B cell (primary cell): Measurements from ENCODE around the gene DLG2. TPM values are rescaled to one million over a fixed set of nuclear protein-coding genes. Genes with fewer than 3 reads are reported as not detected.

Source experiments
- ATAC-seq: fragments of 200-7000 bp; cut with Tn5 transposase; one replicate; pipeline ENCODE4 v1.10.0; 2021; ENCODE audit warnings: low read depth, mild to moderate bottlenecking, moderate number of reproducible peaks, moderate library complexity
- CTCF ChIA-PET: fragments of 350-600 bp; sonication (Branson Sonifier 250); formaldehyde crosslinking; loops from one replicate; lab custom pipeline; 2021; ENCODE audit warnings: antibody characterized with exemption, inconsistent platforms; lab: Charles Lee
- POLR2A ChIA-PET: fragments of 350-600 bp; sonication (Branson Sonifier 250); formaldehyde crosslinking; loops from one replicate; lab custom pipeline; 2021; ENCODE audit warnings: antibody characterized with exemption; lab: Charles Lee
- DNase-seq: peaks from one replicate; pipeline ENCODE4 v3.0.0; 2013
- H2AFZ ChIP-seq: 2 replicates; pipeline ENCODE4 v1.6.1; 2012; ENCODE audit warnings: mild to moderate bottlenecking, low read depth, low read length; ENCODE audit not compliant: insufficient read depth, poor library complexity, severe bottlenecking
- H3K27ac ChIP-seq, 2 donors: 1 replicate in 1 of 2; 2 replicates in 1 of 2; pipeline ENCODE4 v1.5.1; 2012 to 2013; ENCODE audit warnings: low read length in 2 of 2, mild to moderate bottlenecking in 2 of 2, moderate library complexity in 1 of 2
- H3K27me3 ChIP-seq, 4 experiments: fragments of 200-600 bp in 1 of 4; sonication (generic) in 1 of 4; replicated peaks in 1 of 4; 1 replicate in 2 of 4; 2 replicates in 2 of 4; pipeline versions ENCODE4 v1.6.1 to v1.7.0; 2013 to 2016; ENCODE audit warnings: low read length in 3 of 4, mild to moderate bottlenecking in 2 of 4, mixed read lengths in 1 of 4, moderate library complexity in 1 of 4; ENCODE audit not compliant: insufficient read depth in 4 of 4, control insufficient read depth in 3 of 4; ENCODE audit errors: control extremely low read depth in 1 of 4
- H3K36me3 ChIP-seq, 2 experiments: replicated peaks in 1 of 2; 1 replicate in 1 of 2; 2 replicates in 1 of 2; pipeline versions ENCODE4 v1.6.1 to v1.7.1; 2013; ENCODE audit warnings: low read length in 1 of 2; ENCODE audit not compliant: insufficient read depth in 2 of 2, control insufficient read depth in 1 of 2; ENCODE audit errors: control extremely low read depth in 1 of 2, extremely low read depth in 1 of 2
- H3K4me1 ChIP-seq, 2 donors: fragments of 200-600 bp in 1 of 2; sonication (generic) in 1 of 2; 1 replicate in 1 of 2; 2 replicates in 1 of 2; pipeline versions ENCODE4 v1.5.1 to v1.6.1; 2013 to 2017; ENCODE audit warnings: low read length in 2 of 2; ENCODE audit not compliant: control insufficient read depth in 2 of 2, insufficient read depth in 2 of 2
- H3K4me2 ChIP-seq: replicated peaks from 2 replicates; pipeline ENCODE3; 2012; ENCODE audit warnings: mild to moderate bottlenecking, low read depth, low read length; ENCODE audit not compliant: poor library complexity, severe bottlenecking
- H3K4me3 ChIP-seq, 5 experiments: fragments of 200-600 bp in 1 of 5; sonication (generic) in 1 of 5; 1 replicate in 3 of 5; 2 replicates in 2 of 5; pipeline versions ENCODE4 v1.5.1 to v1.7.0; 2011 to 2016; ENCODE audit warnings: low read length in 4 of 5, mild to moderate bottlenecking in 4 of 5, low read depth in 2 of 5, control low read depth in 1 of 5, moderate library complexity in 1 of 5; ENCODE audit not compliant: insufficient read depth in 1 of 5; ENCODE audit errors: control extremely low read depth in 1 of 5, extremely low read depth in 1 of 5
- H3K79me2 ChIP-seq: fragments of 200-600 bp; sonication (generic); one replicate; pipeline ENCODE4 v1.6.0; 2016; ENCODE audit warnings: low read length; ENCODE audit not compliant: control insufficient read depth, insufficient read depth
- H3K9ac ChIP-seq: fragments of 200-600 bp; sonication (generic); 2 replicates; pipeline ENCODE4 v1.6.1; 2017; ENCODE audit warnings: mild to moderate bottlenecking, low read length, moderate library complexity
- H3K9me3 ChIP-seq, 3 donors: one replicate each; pipeline versions ENCODE4 v1.6.1 to v1.7.1; 2013; ENCODE audit warnings: low read length in 2 of 3; ENCODE audit not compliant: control insufficient read depth in 2 of 3, insufficient read depth in 1 of 3; ENCODE audit errors: control extremely low read depth in 1 of 3
- H4K20me1 ChIP-seq: 2 replicates; pipeline ENCODE4 v1.6.0; 2012; ENCODE audit warnings: mild to moderate bottlenecking, low read length; ENCODE audit not compliant: insufficient read depth, control insufficient read depth, poor library complexity, severe bottlenecking
- H3K27ac Mint-ChIP-seq: one replicate; pipeline ENCODE4 v1.8.0; 2021; ENCODE audit warnings: mixed read lengths
- H3K27me3 Mint-ChIP-seq: one replicate; pipeline ENCODE4 v1.8.0; 2021; ENCODE audit warnings: mixed read lengths
- H3K4me1 Mint-ChIP-seq: one replicate; pipeline ENCODE4 v1.8.0; 2021; ENCODE audit warnings: mixed read lengths
- H3K4me3 Mint-ChIP-seq: one replicate; pipeline ENCODE4 v1.8.0; 2021; ENCODE audit warnings: mixed read lengths
- H3K9me3 Mint-ChIP-seq: one replicate; pipeline ENCODE4 v1.8.0; 2022; ENCODE audit warnings: mixed read lengths; ENCODE audit not compliant: insufficient read depth
- CTCF ChIP-seq: fragments of 200-600 bp; IDR thresholded peaks from one replicate; pipeline ENCODE4 v1.8.0; 2022; ENCODE audit warnings: antibody characterized with exemption, mild to moderate bottlenecking
- EZH2 ChIP-seq: IDR thresholded peaks from 2 replicates; pipeline ENCODE4 v1.6.1; 2012; ENCODE audit warnings: borderline replicate concordance, low read depth, mild to moderate bottlenecking, moderate library complexity, low read length; ENCODE audit not compliant: insufficient read depth, poor library complexity, severe bottlenecking
- WGBS: methylation state at CpG from one replicate; pipeline ENCODE4 v1.1.5; 2013; ENCODE audit warnings: missing lambda C conversion rate; ENCODE audit not compliant: insufficient coverage; 5-methylcytosine and 5-hydroxymethylcytosine counted together
- intact Hi-C: fragments of 100-400 bp; cut with micrococcal nuclease; formaldehyde crosslinking; loops from one replicate; pipeline ENCODE4 v1.10.0; 2022
- polyA plus RNA-seq: library from polyadenylated mRNA; depleted of rRNA; stranded (reverse); fragments of >200 nt; gene quantifications from 2 replicates; pipeline ENCODE4 v1.2.3, GENCODE V29; 2012
- total RNA-seq, 2 donors: library from RNA; stranded (reverse); fragments of 120-200 nt in 1 of 2; gene quantifications; 1 replicate in 1 of 2; 2 replicates in 1 of 2; pipeline versions ENCODE4 v1.2.3 to v1.2.4, GENCODE V29; 2013 to 2022

DLG2 gene
- total and polyA plus RNA-seq, 2 donors (not counting 1 experiment from before 2014, with no cell fraction given): 0.54 to 5.4 TPM

GRCh38 chr11:85236211-85236610 lies 390.9 kb downstream of the DLG2 start:
- no peak for ATAC-seq
- no peaks in the 10 kb centered on the region for H3K79me2 ChIP-seq
- H3K27me3 Mint-ChIP-seq: no peaks in the 10 kb centered on the region
- no peak for DNase-seq
- H3K27ac Mint-ChIP-seq: no peak overlapping the region
- H3K4me1 ChIP-seq: no peaks in the 10 kb centered on the region
- H3K9ac ChIP-seq: no peak overlapping the region
- no peaks in the 10 kb centered on the region for H3K36me3 ChIP-seq
- no peaks in the 10 kb centered on the region for H3K27me3 ChIP-seq
- H3K4me1 Mint-ChIP-seq: no peaks in the 10 kb centered on the region
- WGBS: 100% methylated on average over 1 of the region's 2 CpGs
- no peak overlapping the region for H2AFZ ChIP-seq
- TF ChIP-seq CTCF (no peak), EZH2 (no peak)
- no peak overlapping the region for H3K4me2 ChIP-seq
- H3K9me3 ChIP-seq: peaks cover 0 to 1% (median 0%) of the 10 kb centered on the region in 3 donors
- no peaks in the 10 kb centered on the region for H4K20me1 ChIP-seq
- CTCF ChIA-PET: no interaction called here
- intact Hi-C loops: no loop called here
- POLR2A ChIA-PET: no interaction called here
- H3K4me3 ChIP-seq: no peak overlapping the region
- H3K27ac ChIP-seq: no peak overlapping the region
- H3K4me3 Mint-ChIP-seq: no peak overlapping the region
- peaks cover 4% of the 10 kb centered on the region for H3K9me3 Mint-ChIP-seq

- H3K27me3 Mint-ChIP-seq: no peaks in the 10 kb centered on the region
- Histone ChIP-seq H4K20me1 (no peaks in the 10 kb centered on the region), H2AFZ (no peak overlapping the region), H3K4me3 (no peak overlapping the region), H3K9ac (no peak overlapping the region), H3K79me2 (no peaks in the 10 kb centered on the region), H3K27me3 (no peaks in the 10 kb centered on the region), H3K4me2 (no peak overlapping the region), H3K9me3 (no peaks in the 10 kb centered on the region), H3K36me3 (no peaks in the 10 kb centered on the region), H3K27ac (no peak overlapping the region), H3K4me1 (no peaks in the 10 kb centered on the region)
- H3K4me1 Mint-ChIP-seq: no peaks in the 10 kb centered on the region
- DNase-seq (no peak), ATAC-seq (no peak)
- ChIA-PET POLR2A (no interaction called here), CTCF (no interaction called here)
- WGBS: no CpG with 5 or more reads among the region's 2 CpGs
- H3K4me3 Mint-ChIP-seq: no peak overlapping the region
- TF ChIP-seq EZH2 (no peak), CTCF (no peak)
- no peaks in the 10 kb centered on the region for H3K9me3 Mint-ChIP-seq
- intact Hi-C loops: no loop called here
- H3K27ac Mint-ChIP-seq: no peak overlapping the region
Measured at GRCh38 chr11:85232559-85232958, 394.6 kb downstream of the DLG2 start.
